Measurements from ENCODE around the gene IRF1.

- TF ChIP-seq CTCF (conservative IDR thresholded peaks at IDR 0.05; ENCODE audit: low read depth, low read length) (no peak), EZH2 (IDR thresholded peaks at IDR 0.05; ENCODE audit: borderline replicate concordance, low read depth, low read length, poor library complexity, severe bottlenecking) (no peak)
Measured at GRCh38 chr5:132458226-132458560, 32.4 kb downstream of the IRF1 start.

Data from A673 (cell line).